ENCODE results near the gene CNOT6L.
"Not testable (repeated sequence)": the region's sequence is repeated elsewhere in the genome, so short reads cannot be mapped to it uniquely, and the experiment has no call there.

CNOT6L gene

DNA sequence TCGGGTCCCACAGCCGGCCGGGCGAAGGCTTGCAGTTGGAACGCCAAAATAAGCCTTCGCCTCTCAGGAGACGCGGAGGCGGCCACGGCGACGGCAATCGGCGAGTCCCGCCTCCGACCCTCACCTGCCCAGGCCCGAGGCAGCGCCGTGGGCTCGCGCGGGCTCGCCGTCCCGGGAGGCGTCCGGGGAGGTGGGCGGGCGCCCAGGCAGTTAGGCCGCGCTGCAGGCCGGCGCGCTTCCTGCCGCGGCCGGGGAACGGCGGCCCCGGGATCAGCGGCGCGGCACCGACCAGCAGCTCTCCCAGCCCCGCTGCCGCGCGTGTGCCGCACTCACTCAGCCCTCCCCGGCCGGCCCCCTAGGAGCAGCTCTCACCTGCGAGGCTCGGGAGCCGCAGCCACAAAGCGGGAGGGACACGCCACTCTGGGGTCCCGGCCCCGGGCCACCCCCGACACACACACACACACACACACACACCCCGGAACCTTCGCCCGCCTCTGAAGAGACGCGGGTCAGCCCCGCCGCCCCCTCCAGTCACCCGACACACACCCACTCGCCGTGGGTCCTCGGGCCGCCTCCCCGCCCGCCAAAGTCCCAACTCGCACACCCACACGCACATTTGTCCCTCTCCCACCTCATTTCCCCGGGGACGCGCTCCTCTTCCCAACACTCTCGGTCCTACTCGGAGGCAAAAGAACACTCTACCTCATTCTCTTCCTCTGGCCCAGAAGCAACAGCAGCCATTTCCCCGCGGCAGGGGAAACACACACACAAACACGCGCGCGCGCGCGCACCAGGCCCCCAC, at the start of gene CNOT6L:
CNOT6L (minus strand) TSS at position 767 of the 802 bp plus-strand sequence; CDS start at position 707, 60 bp downstream.
- peak; percentile 70 for DNase-seq (ENCODE audit: low read depth)

DNA sequence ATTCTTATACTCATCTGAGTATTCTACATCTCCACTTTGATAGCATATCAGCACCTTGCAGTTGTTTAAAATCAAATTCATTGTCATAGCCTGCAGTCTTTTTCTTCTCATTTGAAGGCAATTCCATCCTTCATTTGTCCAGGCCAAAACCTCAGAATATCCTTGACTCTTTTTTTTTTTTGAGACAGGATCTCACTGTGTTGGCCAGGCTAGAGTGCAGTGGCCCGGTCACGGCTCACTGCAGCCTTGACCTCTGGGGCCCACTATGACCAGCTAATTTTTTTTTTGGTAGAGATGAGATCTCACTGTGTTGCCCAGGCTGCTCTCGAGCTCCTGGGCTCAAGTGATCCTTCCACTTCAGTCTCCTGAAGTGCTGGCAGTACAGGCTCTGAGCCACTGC, 46.1 kb upstream of the CNOT6L start:
- DNase-seq (ENCODE audit: low read depth), result no peak

DNA sequence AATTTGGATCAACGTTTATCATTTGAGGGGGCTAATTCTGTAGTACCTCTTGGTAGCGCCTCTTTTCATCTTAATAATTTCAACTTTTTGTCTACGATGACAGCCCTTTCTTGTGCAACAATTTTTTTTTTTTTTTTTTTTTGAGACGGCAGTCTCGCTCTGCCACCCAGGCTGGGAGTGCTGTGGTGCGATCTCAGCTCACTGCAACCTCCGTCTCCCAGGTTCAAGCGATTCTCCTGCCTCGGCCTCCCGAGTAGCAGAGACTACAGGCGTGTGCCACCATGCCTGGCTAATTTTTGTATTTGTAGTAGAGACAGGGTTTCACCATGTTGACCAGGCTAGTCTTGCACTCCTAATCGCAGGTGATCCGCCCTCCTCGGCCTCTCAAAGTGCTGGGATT, 44.2 kb upstream of the CNOT6L start:
- DNase-seq (ENCODE audit: low read depth), result not testable (repeated sequence)

DNA sequence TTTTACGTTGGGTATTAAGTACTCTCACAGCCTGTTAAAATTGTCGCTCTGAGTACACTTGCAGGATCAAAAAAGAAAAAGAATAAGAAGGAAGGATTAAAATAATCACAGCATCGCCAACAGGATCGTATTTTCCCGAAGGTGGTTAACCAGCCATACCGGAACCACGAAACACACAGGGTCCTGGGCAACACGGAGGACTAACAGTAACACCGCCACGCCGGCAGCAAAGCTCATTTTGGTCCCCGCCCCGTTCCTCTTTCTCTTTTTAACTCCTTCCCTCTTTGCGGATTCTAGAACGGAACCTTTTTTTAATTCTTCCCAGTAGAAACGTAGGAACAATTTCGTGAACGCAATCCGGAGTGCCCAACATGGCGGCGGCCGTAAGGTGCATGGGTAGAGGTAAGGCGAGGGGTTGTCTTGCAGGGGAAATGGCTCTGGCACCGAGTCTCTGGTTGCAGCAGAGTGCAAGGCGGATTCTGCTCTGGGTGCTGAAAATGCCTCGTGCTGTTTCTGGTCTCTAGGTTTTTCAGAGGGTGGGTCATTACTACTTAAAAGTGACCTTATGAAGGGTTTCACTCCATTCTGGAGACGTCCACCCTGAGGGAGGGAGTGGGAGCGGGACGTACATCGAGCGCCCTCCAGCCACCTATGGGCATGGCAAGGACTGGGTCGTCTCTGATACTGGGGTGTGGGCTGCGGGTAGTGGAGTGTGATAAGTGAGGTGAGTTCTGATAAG, 43.5 kb upstream of the CNOT6L start, which contains the start of gene MRPL1:
MRPL1 (plus strand) TSS at position 353 of the 739 bp plus-strand sequence; CDS start at position 372, 19 bp downstream.
- DNase-seq (ENCODE audit: low read depth), result peak; percentile 79

DNA sequence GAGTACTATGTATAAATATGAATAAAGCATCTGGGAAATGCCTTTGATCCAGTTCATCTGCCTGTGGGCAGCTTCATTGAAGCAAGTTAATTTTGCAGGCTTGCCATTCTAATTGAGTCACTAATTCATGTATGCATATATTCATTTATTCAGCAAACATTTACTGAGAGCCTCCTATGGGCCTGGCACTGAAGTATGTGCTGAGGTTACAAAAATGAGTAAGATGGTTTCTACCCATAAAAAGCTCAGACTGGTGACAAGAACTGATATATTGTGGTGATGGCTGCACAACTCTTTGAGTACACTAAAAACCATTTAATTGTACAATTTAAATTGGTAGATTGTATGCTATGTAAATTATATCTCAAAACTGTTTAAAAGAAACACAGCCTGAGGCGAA, 42.3 kb upstream of the CNOT6L start:
- no peak for DNase-seq (ENCODE audit: low read depth)

DNA sequence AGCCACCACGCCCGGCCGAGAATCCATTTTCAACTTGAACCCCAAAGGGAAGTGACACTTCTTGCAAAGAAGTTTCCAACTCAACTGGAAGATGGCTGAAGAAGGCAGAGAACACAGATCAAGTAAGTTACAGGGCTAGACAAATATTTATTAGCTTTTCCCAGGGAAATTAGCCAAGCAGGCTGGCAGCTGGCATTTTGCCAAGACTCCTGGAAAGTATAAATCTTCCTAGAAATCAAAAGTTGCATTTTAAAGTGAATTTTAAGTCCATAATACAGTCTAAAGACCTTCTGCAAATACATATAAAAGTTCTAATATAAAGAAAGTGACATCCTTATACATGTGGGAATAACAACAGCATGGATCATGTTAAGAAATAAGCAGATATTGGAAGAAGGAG, 40.1 kb upstream of the CNOT6L start:
- no peak for DNase-seq (ENCODE audit: low read depth)

DNA sequence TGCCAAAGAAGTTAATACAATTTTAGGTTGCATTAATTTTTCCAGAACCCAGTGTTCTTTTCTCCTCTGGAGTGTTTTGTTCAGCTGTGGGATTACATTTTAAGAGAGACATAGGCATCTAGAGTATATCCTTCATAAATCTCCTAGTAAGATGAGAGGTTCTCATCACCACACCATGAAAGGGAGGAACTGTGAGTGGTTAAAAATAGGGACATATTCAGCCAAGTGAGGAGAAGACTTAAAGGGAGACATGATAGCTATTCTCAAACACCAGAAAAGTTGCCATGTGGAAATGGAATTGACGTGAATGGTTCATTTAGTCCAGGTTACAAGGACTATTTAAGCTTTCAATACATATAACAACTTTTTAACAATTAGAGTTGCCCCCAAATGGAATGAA, 37.0 kb upstream of the CNOT6L start:
- DNase-seq (ENCODE audit: low read depth), result no peak

DNA sequence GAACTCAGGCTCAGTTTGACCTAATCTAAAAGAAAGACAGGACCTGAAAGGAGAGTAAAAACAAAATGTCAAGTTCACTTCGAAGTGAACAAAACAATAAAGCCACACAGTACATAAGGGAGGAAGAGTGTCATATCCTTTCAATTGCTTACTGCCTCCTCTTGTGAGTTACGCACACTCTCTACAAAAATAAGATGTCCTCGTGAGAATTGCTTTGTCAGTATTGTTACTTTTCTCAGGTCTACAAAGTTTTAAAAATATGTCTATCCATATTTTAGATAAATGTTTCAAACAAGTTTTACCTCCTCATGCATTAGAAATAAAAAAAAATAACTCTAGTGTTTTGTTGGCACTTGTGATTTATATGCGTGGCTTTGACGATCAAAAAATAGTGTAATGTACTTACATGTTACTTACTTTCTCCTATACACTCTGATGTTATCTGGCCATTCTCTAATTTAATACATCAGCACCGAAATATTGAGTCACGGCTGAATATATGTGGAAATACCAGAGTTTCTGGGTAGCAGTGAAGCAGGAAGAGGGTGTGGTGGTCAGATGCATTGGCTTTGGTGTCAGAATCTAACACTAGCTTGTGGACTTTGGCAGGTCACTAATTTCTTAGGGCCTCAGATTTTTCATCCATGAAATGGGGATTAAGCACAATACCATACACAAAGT, 35.4 kb upstream of the CNOT6L start:
- DNase-seq (ENCODE audit: low read depth), result no peak

DNA sequence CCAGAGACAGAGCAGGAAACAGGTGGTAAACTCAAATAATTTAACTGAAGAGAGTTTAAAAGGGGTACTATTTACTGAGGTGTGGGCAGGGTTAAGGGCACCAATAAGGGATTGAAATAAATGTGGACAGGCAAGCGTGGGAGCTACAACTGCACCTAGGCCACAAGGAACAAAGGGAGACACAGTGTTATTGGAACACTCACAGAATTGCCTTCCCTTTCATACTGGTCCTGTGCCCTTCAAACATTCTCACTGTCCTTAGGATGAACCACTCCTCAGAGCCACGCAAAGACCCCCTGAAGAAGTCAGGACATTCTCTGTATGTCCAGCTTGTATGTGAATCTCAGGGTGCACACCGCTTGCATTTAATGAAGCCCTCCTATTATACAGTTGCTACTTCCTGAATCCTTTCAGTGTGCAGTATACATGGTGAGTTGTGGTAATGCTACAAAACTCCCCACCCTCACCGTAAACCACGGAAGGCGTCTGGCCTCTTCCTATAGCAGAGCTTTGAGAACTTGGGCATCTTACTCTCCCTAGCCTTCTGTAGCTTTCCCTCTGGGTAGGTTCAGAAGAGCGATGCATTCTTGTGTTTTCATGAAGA, 33.8 kb upstream of the CNOT6L start:
- DNase-seq (ENCODE audit: low read depth), result no peak

DNA sequence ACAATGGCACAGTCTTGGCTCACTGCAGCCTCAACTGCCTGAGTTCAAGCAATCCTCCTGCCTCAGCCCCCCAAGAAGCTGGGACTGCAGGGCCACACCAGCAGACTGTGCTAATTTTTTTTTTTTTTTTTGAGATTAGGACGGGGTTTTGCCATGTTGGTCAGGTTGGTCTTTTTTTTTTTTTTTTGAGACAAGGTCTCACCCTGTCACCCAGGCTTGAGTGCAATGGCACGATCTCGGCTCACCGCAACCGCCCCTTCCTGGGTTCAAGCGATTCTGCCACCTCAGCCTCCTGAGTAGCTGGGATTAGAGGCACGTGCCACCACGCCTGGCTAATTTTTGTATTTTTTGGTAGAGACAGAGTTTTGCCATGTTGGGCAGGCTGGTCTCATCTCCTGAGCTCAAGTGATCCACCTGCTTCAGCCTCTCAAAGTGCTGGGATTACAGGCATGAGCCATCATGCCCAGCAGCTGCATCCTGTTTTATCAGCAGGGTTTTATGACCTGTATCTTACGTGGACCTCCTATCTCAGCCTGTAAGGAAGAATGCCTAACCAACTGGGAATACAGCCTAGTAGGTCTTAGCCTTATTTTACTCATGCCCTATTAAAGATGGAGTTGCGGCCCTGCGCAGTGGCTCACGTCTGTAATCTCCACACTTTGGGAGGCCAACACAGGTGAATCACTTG, 30.3 kb upstream of the CNOT6L start:
- DNase-seq (ENCODE audit: low read depth), result no peak

DNA sequence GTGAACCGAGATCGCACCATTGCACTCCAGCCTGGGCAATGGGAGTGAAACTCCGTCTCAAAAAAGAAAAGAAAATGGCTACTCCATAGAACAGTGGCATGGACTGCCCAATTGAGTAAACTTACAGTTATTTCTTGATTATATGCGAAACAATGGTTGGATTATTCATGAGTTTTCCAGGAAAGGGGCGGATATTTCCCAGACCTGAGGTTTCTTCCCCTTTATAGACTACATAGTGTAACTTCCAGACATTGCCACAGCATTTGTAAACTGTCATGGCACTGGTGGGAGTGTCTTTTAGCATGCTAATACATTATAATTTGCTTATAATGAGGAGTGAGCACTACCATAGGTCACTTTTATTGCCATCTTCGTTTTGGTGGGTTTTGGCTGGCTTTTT, 29.3 kb upstream of the CNOT6L start:
- no peak for DNase-seq (ENCODE audit: low read depth)

DNA sequence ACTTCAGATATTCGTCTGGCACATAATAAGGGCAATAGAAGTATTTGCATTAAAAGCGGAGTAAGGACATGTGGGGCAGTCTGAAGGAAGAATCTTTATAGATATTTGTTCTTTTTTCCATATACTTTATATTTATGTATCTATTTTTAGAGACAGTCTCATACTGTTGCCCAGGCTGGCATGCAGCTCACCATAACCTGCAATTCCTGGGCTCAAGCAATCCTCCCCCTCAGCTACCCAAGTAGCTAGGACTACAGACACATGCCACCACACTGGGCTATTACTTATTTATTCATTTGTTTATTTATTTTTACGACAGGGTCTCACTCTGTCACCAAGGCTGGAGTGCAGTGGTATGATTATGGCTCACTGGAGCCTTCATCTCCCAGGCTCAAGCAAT, 26.8 kb upstream of the CNOT6L start:
- DNase-seq (ENCODE audit: low read depth), result no peak

DNA sequence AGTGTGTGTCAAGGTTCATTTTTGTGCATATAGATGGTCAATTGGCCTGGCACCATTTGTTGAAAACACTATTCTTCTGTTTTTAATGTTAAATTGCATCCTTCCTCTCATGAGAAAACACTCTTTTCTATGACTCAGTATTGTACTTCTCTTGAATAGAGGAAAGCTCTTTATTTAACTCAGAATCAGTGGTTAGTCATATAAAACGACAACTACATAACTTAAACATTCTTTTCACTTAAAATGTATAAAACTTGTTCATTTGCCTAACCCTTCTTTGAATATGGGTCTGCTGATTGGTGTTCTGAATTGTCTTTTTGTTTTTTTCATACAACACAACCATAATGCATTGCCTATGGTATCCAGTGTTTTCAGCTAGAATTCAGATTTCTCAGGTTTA, 26.2 kb upstream of the CNOT6L start:
- no peak for DNase-seq (ENCODE audit: low read depth)

DNA sequence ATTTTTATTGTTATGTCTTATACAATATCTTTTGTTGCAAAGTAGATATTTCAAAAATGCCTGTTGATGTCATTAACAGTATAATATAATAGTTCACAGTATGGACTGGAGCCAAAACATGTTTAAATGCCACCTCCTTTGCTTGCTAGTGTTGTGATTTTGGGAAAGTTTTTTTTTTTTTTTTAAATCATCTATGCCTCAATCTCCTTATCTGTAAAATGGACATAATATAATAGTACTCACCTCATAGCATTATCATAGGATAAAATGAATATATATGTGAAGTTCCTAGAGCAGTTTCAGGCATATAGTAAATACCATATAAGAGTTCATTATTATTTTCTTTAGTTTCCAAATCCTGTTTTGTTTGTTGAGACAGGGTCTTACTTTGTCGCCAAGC, 25.2 kb upstream of the CNOT6L start:
- DNase-seq (ENCODE audit: low read depth), result no peak

DNA sequence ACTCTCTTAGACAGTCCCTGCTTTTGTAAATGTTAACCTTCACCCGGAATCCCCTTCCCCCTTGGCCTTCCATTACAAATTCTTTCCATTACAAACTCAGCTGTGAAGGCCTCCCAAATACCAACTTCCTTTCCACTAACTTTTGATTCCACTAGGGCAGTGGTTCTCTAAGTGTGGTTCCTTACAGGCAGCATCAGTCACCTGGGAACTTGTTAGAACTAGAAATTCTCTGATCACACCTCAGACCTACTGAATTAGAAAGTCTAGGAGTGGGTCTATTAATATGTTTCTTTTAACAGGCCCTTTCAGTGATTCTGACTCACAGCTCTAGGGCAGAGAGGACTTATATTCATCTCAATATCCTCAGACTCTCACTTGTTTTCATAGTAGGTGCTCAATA, 24.5 kb upstream of the CNOT6L start:
- no peak for DNase-seq (ENCODE audit: low read depth)

DNA sequence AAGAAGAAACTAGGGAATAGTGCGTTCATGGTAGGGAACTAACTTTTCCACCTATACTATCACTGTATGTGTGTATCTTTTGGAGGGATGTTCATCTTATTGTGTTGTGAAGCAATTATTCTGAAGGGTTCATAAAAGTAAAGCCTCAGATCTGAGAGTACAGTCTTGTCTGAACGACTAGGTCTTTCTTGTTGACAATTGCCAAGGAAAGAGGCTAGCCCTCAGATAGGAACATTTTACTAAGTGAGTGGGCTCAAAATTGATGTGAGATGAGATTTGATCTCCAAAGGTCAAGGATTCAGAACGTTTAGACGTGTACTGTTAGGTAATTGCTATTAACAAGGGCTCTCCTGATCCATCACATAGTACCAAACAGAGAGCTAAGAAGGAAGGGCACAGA, 15.2 kb upstream of the CNOT6L start:
- no peak for DNase-seq (ENCODE audit: low read depth)

DNA sequence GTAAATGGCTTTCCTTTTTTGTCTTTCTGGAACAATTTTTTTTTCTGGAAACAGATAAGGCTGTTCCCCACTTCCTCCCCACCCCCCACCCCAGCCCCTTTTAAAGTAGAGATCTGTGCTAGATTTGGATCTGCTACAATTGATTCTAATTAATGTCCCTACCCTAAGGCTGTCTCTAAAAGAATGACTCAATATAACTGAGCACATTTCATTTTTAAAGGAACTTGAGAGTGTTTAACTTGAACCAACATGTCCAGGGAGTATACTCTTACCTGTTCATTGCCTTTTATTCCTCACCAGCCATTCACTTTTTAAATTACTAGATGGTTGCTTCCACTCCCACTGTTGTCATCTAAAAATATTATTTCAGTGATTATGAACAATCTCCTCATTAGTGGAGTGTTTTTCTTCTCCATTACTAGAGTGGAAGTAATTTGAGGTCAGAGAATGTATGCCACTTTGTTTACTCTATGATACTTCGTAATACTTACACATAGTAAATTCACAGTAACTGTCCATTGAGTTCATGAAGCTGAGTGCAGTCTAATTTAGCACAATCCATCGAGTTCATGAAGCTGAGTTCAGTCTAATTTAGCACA, 14.1 kb upstream of the CNOT6L start:
- DNase-seq (ENCODE audit: low read depth), result no peak

DNA sequence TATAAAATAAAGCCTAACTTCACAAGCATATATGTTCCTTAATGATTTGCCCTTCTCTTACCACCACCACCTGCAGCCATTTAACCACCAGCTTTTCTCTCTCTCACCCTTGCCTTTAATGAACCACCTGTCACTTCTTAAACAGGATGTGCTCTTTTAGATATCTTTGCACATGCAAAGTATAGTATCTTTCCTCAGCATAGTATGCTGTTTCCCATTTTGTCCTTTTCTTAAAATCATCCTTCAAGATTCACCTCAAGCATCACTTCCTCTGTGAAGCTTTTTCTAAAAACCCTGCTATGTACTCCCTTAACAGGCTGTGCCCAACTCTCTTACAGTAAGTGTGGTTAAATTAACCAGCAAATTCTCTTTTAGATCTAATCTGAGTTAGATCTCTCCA, 8.2 kb upstream of the CNOT6L start:
- DNase-seq (ENCODE audit: low read depth), result no peak

DNA sequence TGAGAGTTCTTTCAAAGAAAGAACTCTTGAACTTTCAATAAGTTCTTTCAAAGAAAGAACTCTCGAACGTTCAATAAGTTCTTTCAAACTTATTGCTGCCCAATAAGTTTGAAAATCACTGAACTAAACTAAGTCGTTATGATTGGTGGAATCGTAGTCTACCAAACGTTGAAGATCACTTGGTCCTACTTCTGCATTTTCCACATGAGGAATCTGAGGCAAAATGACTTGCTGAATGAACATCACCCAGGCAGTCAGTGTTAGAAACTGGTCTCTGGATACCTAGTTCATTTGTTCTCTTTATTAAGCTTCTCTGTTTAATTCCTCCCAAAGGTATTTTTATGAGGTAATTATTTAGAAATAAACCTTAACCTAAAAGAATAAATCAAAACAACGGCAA, 7.1 kb upstream of the CNOT6L start:
- no peak for DNase-seq (ENCODE audit: low read depth)

DNA sequence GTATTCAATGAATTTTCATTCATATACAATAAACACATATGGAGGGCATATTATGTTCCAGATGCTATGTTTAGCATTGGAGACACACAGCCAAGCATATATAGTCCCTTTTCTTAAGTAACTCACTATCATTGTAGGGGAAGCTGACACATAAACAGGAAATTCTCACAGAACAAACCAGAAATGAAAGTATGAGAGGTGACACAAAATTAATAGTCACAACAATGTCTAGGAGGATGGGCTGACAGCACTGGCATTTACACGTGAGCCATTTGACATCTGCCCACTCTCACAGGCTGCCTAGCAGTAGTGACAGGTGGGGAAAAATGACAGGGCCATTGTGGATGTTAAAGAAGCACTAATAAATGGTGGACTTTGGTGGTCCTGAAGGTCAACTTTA, 2.6 kb upstream of the CNOT6L start:
- DNase-seq (ENCODE audit: low read depth), result no peak
